Stimulated activated CD4-positive, alpha-beta T cell treated with anti-CD3 and anti-CD28 coated beads, Interleukin-4, amount 100 ng/mL, for 1 hour (primary cell): ENCODE data around the gene HAUS8.
"Not testable (repeated sequence)": the region's sequence is repeated elsewhere in the genome, so short reads cannot be mapped to it uniquely, and the experiment has no call there.

Experiments used
- DNase-seq: peaks from one replicate; pipeline ENCODE4 v3.0.0-alpha.2; 2020

The HAUS8 gene

DNA sequence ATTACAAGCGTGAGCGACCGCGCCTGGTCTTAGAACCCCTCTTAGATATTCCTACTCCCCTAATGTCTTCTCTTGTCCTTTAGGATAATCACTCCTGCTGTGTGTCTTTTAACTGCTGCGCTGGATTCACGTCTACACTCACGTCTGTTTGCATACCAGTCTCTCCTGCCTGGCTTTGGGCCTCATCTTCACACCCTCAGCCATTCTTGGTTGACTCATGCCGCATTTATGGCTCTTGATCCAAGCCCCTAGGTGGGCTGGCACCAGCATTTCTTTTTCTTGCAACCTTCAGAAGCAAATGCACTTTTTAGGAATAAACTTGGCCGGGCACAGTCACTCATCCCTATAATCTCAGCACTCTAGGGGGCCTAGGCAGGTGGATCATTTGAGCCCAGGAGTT lies 23.1 kb upstream of the HAUS8 start:
- no peak for DNase-seq

DNA sequence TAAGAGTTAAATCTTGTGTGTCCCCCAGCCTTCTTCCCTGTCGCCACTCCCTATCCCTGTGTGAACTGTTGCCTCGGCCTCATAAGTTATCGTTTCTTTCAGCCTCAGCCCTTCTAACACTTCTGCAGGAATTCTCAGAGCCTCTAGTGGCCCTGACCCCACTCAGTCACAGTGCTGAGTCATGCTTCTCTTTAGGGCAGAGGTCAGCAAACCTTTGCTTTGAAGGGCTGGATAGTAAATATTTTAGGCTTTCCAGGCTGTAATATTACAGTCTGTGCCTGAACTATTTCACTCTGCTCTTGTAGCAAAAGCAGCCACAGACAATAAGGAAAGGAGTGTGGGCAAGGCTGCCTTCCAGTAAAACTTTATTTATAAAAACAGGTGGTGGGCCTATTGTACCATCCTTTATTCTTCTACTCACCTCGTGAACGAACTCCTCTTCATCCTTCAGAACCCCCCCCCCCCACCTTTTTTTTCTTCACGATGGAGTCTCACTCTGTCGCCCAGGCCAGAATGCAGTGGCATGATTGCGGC lies 22.4 kb upstream of the HAUS8 start:
- DNase-seq = no peak

DNA sequence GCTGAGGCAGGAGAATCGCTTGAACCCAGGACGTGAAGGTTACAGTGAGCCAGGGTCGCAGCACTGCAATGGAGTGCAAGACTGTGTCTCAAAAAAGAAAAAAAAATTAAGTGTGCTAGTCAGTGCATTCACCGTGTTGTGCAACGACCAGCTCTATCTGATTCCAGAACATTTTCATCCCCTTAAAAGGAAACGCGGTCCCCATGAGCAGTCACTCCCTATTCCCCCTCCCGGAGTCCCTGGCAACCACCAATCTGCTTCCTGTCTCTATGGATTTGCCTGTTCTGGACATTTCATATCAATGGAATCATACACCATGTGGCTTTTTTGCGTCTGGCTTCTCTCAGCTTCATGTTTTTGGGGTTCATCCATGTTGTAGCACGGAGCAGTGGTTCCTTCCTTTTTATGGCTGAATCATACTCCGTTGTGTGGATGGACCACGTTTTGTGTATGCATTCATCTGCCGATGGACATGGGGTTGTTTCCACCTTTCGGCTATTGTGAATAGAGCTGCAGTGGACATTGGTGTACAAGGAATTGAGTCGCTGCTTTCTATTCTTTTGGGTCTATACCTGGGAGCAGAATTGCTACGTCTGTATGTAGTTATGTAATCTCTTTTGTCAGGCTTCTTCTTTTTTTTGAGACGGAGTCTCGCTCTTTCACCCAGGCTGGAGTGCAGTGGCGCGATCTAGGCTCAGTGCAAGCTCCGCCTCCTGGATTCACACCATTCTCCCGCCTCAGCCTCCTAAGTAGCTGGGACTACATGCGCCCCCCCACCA lies 20.1 kb upstream of the HAUS8 start:
- no peak for DNase-seq

DNA sequence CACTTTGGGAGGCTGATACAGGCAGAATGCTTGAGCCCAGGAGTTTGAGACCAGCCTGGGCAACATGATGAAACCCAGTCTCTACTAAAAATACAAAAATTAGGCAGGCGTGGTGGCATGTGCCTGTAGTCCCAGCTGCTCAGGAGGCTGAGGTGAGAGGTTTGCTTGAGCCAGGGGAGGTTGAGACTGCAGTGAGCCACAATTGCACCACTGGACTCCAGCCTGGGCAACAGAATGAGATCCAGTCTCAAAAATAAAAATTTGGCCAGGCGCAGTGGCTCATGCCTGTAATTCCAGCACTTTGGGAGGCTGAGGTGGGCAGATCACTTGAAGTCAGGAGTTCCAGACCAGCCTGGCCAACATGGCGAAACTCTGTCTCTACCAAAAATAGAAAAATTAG lies 19.4 kb upstream of the HAUS8 start:
- DNase-seq = not testable (repeated sequence)

DNA sequence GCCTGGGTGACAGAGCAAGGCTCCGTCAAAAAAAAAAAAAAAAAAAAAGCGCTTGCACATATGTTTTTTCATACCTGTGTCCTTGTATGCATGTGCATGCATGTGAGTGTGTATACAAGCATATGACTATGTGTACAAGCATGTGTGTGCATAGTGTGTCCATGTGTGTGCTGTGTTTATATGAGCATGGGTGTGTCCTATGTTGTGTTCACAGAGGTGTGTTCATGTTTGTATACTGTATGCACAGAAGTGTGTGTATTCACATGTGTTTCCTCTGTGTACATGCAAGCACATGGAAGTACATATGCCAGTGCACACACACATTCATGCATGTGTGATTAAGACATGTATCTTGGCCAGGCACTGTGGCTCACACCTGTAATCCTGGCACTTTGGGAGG lies 17.4 kb upstream of the HAUS8 start:
- no peak for DNase-seq

DNA sequence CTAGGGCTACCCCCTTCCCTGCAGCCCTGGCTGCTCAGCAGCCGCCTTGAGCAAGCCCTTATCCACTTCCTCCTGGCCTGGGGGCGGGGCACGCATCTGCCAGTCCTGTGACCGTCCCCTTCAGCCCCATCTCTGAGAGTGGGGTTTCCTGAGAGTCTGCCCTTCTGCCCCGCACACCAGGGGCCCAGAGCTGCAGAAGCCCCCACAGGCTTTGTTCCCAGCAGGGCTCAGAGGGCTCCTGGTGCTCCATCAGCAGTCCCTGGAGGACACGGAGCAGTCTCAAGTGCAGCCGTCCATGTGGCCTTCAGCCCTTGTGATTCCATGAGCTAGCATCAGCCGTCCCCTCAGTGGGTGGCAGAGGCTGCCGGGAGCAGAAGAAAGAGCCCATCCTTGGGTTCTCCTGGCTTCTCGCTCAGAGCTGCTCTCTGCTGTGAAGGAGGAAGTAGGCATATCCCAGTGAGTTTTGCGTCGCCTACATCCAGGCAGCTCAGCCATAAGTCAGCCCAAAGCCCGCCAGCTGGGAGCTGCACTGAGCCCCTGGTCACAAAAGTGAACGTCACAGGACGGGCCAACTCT lies 16.6 kb upstream of the HAUS8 start:
- DNase-seq = no peak

DNA sequence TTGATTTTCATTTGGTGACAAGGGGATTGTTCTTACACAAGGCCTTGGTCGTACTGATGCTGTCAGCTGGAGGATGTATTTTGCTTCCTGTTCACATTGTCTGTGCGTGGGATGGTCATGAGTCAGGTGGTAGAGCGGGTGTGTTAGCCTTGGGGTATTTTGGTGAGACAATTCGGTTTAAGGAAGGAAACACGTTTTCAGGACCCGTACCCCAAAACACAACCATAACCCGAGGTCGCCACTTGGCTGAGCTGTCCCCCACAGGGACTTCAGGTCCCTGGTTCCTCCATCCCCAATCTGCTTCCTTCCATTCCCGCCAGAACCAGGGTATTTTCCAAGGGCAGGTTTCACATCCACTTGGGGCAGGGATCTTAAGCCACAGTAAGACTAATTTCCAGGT lies 15.3 kb upstream of the HAUS8 start:
- DNase-seq = peak; percentile 43

DNA sequence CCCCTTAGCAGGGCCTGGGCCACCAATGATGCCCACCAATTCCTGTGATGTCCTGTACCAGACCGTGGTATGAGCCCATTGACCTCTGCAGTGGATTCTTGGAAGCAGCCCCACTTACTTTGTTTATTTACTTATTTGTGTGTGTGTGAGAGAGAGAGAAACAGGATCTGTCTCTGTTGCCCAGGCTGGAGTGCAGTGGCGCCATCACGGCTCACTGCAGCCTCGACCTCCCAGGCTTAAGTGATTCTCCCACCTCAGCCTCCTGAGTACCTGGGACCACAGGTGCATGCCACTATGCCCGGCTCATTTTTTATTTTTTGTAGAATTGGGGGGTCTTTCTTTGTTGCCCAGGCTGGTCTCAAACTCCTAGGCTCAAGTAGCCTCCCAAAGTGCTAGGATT lies 13.3 kb upstream of the HAUS8 start:
- no peak for DNase-seq

DNA sequence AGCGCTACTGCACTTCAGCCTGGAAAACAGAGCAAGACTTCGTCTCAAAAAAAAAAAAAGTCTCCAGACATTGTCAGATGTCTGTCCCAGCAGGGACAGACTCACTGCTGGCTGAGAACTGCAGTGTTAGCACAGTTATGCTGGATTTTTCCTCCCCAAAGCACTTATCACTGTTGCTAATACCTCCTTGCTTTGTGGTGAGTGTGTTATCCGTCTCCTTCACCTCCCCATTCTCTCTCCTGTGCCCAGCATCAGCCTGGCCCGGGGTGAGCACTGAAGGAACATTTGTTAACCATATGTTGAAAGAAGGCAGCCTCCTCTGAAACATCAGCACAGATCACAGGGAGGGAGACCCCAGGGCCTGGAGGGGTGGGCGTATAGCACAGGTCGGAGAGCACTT lies 11.6 kb upstream of the HAUS8 start:
- DNase-seq = no peak

DNA sequence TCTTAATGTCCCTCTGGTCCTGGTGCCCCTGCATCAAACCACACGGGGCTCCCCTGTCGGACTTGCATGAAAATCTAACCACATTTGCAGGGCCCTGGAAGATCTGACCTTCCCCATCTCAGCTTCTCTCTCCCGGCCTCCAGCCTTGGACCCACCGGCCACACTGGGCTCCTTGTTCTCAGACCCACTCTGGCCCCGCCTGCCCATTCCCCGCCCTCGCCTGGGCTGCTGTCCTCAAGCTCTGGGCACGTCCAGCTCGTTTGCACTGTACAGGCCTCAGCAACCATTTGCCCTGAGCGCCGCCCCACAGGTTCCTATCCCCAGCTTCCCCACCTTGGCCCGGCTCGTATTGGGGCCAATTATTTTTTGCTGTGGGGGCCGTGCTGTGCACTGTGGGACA lies 10.9 kb upstream of the HAUS8 start:
- DNase-seq = no peak

DNA sequence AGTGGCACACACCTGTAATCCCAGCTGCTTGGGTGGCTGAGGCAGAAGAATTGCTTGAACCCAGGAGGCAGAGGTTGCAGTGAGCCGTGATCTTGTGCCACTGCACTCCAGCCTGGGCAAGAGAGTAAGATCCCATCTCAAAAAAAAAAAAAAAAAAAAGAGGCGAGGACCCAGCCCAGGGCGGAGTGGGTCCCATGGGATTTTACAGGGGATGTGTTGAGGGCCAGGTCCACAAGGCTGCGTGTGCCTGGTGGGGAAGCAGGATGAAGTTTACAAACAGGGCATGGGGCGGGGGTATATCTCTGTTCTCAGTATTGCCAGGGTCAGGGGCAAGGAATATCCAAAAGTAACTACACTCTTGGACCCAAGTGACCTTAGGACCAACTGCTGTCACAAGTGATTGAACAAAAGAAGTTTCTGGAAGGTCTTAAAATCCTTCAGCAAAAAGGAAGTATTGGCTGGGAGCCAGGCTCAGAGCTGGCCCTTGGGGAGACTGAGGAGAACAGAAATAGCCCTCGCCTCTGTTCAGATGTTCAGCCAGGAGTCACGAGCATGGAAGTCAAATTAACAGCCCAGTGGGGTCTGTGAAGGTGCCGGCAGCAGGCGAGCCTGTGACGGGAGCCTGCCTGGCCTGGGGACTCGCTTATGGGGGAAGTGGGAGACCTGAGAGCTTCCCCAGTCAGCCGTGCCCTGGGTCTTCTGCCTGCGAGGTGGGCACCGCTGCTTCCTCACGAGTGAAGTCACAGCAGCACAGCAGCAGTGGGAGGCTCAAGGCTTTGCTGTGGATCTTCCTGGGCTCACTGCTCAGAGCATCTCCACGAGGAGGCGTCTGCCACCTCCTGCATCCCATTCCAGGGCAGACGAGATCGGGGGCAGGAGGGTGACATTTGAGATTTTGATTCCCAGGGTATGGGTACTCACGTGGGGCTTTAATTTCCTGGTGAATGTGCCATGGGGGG lies 6.7 kb upstream of the HAUS8 start:
- DNase-seq = no peak

DNA sequence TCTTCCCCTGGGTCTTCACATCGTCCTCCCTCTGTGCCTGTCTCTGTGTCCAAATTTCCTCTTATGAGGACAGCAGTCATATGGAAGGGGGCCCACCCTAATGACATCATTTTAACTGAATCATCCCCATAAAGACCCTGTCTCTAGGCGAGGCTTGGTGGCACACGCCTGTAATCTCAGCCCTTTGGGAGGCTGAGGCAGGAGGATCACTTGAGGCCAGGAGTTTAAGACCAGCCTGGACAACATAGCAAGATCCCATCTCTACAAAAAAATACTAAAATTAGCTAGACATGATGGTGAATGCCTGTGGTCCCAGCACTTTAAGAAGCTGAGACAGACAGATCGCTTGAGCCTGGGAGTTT lies 5.2 kb upstream of the HAUS8 start:
- DNase-seq = no peak

DNA sequence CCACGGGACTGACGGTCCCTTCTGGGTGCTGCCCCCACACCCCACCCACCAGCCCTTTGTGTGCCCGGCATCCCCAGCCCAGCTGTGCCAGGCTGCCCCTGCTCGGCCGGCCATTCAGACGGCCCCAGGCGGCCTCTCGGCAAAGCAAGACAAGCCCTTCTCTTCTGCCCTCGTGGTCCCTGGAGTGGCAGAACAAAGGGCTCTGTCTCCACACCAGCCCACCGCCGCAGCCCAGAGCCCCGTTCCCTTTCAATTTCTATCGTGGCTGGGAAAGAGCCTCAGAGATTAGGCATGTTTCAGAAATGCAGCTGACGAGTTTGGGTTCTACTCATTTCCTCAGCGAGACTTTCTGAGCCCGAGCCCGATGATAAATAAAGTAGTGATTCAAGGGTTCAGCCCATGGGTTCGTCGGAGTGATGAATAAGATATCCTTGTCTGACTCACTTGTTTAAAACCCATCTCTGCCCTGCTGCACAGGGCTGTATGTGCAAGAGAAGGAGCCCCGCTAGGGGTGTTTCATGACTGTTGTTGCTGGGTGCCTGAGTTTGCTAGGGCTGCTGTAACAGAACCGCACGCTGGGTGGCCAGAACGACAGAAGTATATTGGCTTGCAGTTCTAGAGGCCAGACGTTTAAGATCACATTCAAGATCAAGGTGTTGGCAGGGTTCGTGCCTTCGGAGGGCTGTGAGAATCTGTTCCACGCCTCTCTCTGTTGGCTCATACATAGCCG lies 4.6 kb upstream of the HAUS8 start:
- peak; percentile 64 for DNase-seq

DNA sequence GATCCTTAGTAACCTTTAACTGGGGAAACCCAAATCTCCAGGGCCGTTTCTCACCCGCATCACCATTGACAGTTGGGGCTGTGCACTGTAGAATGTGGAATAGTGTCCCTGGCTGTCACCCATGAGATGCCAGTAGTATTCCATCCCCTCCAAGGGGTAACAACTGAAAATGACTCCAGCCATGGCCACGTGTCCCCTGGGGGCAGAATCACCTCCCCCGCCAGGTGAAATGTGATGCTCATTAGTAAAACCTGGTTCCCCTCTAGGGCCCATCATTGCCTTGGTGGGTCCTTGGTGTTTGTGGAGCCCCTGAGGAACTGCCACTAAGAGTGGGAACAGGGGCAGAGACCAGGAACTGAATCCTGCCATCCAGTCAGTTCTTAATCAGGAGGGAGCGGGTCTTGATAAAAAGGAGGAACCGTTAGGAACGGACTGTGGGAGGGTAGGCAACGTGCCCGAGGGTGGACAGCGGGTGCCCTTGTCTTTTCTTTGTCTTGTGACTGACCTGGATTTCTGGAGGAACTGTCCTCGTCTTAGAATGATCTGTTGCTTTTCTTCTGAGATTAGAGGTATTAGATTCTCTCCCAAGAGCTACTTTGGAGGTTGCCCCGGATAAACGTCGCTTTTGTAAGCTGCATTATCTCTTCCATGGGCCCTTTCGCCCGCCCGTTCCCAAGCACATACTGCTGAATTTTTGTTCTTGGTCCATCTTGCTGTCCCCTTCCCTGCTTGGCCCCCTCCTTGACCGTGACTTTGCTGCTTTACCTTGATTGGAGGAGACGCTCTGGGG lies 3.9 kb upstream of the HAUS8 start:
- no peak for DNase-seq

DNA sequence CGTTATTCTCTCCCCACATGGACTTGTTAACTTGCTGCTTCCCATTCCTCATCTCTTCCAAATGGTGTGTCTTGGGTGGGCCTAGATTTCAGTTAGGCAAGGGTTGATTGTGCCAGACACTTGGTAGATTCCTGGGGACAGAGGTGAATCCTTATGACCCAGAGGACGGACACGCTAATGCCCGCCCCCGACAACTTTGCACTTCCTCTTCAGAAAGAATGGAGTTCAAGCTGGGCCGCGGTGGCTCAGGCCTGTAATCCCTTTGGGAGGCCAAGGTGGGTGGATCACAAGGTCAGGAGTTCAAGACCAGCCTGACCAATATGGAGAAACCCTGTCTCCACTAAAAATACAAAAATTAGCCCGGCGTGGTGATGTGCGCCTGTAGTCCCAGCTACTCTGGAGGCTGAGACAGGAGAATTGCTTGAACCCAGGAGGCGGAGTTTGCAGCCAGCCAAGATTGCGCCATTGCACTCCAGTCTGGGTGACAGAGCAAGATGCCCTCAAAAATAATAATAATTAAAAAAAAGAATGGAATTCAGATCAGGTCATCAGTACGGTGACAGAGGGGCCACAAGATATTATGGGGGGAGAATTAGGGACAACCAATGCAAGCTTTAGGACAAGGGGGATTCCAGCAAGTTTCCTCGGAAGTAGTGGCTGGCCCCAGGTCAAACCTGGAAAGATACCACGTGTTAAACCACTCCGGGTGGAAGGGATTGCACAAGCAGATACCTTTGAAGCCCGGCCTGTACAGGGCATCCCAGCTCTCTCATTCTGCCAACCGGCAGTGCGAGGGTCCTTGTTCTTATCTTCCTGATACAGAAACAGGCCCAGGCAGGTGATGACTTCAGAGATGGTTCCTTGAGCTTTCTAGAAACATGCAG lies 3.0 kb upstream of the HAUS8 start:
- no peak for DNase-seq

DNA sequence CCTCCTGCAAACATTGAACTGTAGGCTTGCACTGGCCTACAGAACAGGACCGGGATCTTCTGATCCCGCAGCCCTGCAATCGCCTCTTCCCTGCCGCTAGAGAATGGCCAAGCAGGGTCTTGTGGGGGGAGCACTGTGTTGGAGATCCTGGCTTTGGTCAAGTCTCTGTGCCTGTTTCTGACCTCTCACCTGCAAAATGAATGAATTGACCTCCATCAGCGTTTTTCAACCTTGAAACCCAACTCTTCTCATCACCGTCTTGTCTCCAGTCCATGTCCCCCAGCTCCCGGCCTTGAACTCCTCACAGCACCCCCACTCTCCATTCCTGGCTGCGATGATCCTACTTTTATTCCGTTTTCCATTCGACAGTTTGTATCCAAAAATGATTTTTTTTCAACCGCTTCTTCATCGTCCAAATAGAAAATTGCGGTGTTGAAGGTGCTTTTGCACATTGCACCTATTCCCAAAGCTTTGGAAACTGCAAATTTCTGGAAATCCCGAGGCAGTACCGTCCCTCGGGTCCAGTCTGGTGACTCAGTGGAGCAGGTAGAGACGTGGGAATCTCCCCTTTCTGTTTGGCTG lies 2.3 kb upstream of the HAUS8 start:
- no peak for DNase-seq

DNA sequence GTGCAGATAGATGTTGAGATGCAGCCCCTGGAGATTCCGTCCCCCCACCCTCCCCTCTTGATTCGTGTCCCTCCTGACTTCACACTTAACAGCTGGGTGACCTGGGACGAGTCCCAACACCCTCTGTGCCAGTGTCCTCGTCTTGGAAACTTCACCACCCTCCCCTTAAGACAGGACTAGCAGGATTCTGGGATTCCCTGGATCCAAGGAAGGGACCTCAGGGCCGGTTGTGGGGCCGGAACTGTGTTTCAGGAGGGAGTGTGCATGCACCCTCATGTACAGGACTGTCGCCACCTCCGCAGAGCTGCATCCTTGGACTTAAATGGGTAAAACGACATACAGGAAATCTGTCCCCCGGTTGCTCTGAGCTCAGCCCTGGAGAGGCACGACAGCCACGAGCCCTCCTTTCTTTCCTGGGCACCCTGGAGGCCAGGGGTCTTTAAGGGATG lies 1.3 kb upstream of the HAUS8 start:
- no peak for DNase-seq

DNA sequence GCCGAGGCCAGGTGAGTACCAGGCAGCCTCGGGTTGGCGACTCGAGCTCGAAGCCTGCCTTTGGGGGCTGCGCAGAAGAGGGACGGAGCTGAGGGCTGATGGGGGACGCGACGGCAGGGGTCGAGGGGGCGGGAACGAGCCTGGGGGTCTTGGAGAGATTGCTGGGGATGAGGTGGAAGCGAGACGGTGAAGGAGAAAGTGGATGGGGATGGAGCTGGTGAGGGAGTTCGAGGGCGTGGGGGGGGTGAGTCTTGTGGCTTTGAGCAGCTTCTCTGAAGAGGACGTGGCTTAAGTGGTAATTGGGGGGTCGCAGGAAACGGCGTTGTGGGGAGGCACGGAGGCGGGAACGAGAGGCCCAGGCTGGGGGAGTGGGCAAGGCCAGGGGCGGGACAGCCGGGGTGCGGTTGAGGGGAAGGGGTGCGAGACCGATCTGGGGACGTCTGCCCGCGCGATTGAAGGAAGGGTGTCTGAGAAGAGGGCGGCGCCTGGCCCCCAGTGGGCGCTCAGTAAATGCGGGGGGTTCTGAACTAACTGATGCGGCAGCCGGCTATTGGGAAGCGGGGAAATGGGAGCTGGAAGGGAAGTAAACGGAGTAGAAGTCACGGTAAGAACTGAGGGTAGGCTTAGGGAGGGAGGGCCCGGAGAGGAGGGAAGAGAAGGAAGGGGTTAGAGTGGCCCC lies 751 bp upstream of the HAUS8 start:
- peak; percentile 48 for DNase-seq

DNA sequence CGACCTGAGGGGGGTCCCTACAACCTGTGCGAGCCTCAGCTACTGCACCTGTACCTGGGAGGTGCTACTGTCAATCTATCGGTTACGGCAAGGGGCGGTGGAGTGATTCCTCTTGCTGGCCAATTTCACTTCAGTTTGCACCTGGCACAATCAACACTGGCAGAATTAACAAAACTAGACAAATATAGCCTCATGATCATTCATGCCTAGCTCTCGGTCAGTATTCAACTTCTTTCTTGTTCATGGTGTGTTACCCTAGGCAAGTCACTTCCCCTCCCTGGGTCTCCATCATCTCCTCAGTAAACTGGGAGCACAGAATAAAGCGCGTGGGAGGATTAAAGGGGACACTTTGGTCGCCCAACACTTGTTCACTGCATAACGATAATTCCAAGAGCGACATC lies 618 bp downstream of the HAUS8 start:
- DNase-seq = no peak
